Neural progenitor cell (in vitro differentiated cells): ENCODE data around the gene GLDN. TPM values are rescaled to one million over a fixed set of nuclear protein-coding genes. Genes with fewer than 3 reads are reported as not detected.

ENCODE experiments used
- DNase-seq: peaks from one replicate; pipeline ENCODE4 v3.0.0-alpha.2; 2016; ENCODE audit warnings: low spot score
- H2AFZ ChIP-seq: fragments of 200-600 bp; sonication (generic); replicated peaks from 2 replicates; pipeline ENCODE4 v1.6.1; 2016; ENCODE audit warnings: antibody characterized with exemption
- H3F3A ChIP-seq: fragments of 200-600 bp; sonication (generic); 2 replicates; pipeline ENCODE4 v1.6.1; 2016; ENCODE audit warnings: antibody characterized with exemption, low read depth
- H3K27ac ChIP-seq: fragments of 200-600 bp; sonication (generic); 2 replicates; pipeline ENCODE4 v1.5.1; 2016; ENCODE audit warnings: mild to moderate bottlenecking
- H3K27me3 ChIP-seq: fragments of 200-600 bp; sonication (generic); 2 replicates; pipeline ENCODE4 v1.6.1; 2016; ENCODE audit warnings: mild to moderate bottlenecking, moderate library complexity
- H3K36me3 ChIP-seq: fragments of 200-600 bp; sonication (generic); 2 replicates; pipeline ENCODE4 v1.5.1; 2016
- H3K4me1 ChIP-seq: fragments of 200-600 bp; sonication (generic); 2 replicates; pipeline ENCODE4 v1.6.1; 2016; ENCODE audit warnings: mixed run types
- H3K4me2 ChIP-seq: fragments of 200-600 bp; sonication (generic); 2 replicates; pipeline ENCODE4 v1.6.1; 2016
- H3K4me3 ChIP-seq: fragments of 200-600 bp; sonication (generic); 2 replicates; pipeline ENCODE4 v1.5.1; 2016
- H3K79me2 ChIP-seq: fragments of 200-600 bp; sonication (generic); 2 replicates; pipeline ENCODE4 v1.6.1; 2016; ENCODE audit warnings: low read depth
- H3K9ac ChIP-seq: fragments of 200-600 bp; sonication (generic); 2 replicates; pipeline ENCODE4 v1.6.1; 2016
- H3K9me3 ChIP-seq: fragments of 200-600 bp; sonication (generic); 2 replicates; pipeline ENCODE4 v1.5.1; 2016; ENCODE audit warnings: low read depth
- H4K20me1 ChIP-seq: fragments of 200-600 bp; sonication (generic); 2 replicates; pipeline ENCODE4 v1.6.1; 2016; ENCODE audit warnings: low read depth
- H3K27ac Mint-ChIP-seq: 3 replicates; pipeline ENCODE4 v1.8.0; 2021; ENCODE audit warnings: mixed read lengths
- H3K27me3 Mint-ChIP-seq: 2 replicates; pipeline ENCODE4 v1.8.0; 2022; ENCODE audit warnings: low read depth, mild to moderate bottlenecking, inconsistent platforms, moderate library complexity, mixed read lengths; ENCODE audit not compliant: insufficient read depth
- H3K36me3 Mint-ChIP-seq: 3 replicates; pipeline ENCODE4 v1.8.0; 2021; ENCODE audit warnings: mixed read lengths
- H3K4me1 Mint-ChIP-seq: 3 replicates; pipeline ENCODE4 v1.8.0; 2021; ENCODE audit warnings: mixed read lengths
- H3K4me3 Mint-ChIP-seq: 3 replicates; pipeline ENCODE4 v1.8.0; 2021; ENCODE audit warnings: mild to moderate bottlenecking, moderate library complexity, mixed read lengths
- H3K9me3 Mint-ChIP-seq: 3 replicates; pipeline ENCODE4 v1.8.0; 2020; ENCODE audit warnings: mixed read lengths
- EZH2 ChIP-seq: fragments of 200-600 bp; sonication (generic); IDR thresholded peaks from 2 replicates; pipeline ENCODE4 v1.6.1; 2017; ENCODE audit warnings: antibody characterized with exemption, mild to moderate bottlenecking, moderate library complexity
- EZH2phosphoT487 ChIP-seq: fragments of 200-600 bp; sonication (generic); IDR thresholded peaks from 2 replicates; pipeline ENCODE4 v1.6.1; 2017; ENCODE audit warnings: antibody characterized with exemption
- total RNA-seq: library from RNA; depleted of rRNA; stranded (reverse); fragments of >200 nt; gene quantifications from 2 replicates; pipeline ENCODE4 v1.2.3, GENCODE V29; 2015; ENCODE audit warnings: low replicate concordance
- TF ChIP-seq, protein P1 (sequence below): fragments of 200-600 bp; sonication (generic); IDR thresholded peaks from 2 replicates; pipeline ENCODE4 v1.5.1; 2017; ENCODE audit warnings: antibody characterized with exemption, mild to moderate bottlenecking

The GLDN gene
- total RNA-seq, 1 donor from 2014 or later, result 5.3 TPM

- Mint-ChIP-seq H3K4me3 (no peak overlapping the region), H3K4me1 (peaks cover 4% of the 10 kb centered on the region), H3K27ac (no peak overlapping the region), H3K27me3 (no peaks in the 10 kb centered on the region), H3K36me3 (no peaks in the 10 kb centered on the region), H3K9me3 (no peaks in the 10 kb centered on the region)
- TF ChIP-seq EZH2 (no peak), EZH2phosphoT487 (no peak)
- TF ChIP-seq, protein P1, sequence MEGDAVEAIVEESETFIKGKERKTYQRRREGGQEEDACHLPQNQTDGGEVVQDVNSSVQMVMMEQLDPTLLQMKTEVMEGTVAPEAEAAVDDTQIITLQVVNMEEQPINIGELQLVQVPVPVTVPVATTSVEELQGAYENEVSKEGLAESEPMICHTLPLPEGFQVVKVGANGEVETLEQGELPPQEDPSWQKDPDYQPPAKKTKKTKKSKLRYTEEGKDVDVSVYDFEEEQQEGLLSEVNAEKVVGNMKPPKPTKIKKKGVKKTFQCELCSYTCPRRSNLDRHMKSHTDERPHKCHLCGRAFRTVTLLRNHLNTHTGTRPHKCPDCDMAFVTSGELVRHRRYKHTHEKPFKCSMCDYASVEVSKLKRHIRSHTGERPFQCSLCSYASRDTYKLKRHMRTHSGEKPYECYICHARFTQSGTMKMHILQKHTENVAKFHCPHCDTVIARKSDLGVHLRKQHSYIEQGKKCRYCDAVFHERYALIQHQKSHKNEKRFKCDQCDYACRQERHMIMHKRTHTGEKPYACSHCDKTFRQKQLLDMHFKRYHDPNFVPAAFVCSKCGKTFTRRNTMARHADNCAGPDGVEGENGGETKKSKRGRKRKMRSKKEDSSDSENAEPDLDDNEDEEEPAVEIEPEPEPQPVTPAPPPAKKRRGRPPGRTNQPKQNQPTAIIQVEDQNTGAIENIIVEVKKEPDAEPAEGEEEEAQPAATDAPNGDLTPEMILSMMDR, result no peak
- H3K27me3 ChIP-seq, result no peaks in the 10 kb centered on the region
- H3K4me2 ChIP-seq, result peak overlapping the region; percentile 29
- no peaks in the 10 kb centered on the region for H3K79me2 ChIP-seq
- H3K9me3 ChIP-seq, result no peaks in the 10 kb centered on the region
- peaks cover 35% of the 10 kb centered on the region for H3K4me1 ChIP-seq
- H3K4me3 ChIP-seq, result no peak overlapping the region
- DNase-seq, result no peak
- no peaks in the 10 kb centered on the region for H3K36me3 ChIP-seq
- no peak overlapping the region for H2AFZ ChIP-seq
- no peak overlapping the region for H3K27ac ChIP-seq
- no peak overlapping the region for H3K9ac ChIP-seq
- H3F3A ChIP-seq, result peaks cover 10% of the 10 kb centered on the region
- no peaks in the 10 kb centered on the region for H4K20me1 ChIP-seq
Measured at GRCh38 chr15:51369451-51369761, 28.0 kb downstream of the GLDN start.

DNA sequence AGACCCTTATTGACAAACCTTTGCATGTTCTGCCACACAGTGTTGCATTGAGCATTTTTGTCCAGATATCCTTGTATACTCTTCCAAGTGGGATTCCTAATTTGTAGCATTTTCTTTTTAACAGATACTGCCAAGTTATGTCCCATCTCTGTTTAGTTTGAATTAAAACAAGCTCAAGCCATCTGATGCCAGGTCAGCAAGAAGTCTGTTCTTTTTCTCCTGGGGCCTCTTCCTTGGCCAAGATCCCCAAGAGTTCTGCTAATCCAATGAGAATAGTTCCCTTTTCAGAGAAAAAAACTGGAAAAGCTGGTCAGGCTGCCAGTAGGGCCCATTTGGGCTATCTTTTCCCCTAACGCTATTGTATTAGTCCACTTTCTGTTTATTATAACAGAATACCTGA, 29.8 kb downstream of the GLDN start:
- H3K36me3 Mint-ChIP-seq, result no peaks in the 10 kb centered on the region

DNA sequence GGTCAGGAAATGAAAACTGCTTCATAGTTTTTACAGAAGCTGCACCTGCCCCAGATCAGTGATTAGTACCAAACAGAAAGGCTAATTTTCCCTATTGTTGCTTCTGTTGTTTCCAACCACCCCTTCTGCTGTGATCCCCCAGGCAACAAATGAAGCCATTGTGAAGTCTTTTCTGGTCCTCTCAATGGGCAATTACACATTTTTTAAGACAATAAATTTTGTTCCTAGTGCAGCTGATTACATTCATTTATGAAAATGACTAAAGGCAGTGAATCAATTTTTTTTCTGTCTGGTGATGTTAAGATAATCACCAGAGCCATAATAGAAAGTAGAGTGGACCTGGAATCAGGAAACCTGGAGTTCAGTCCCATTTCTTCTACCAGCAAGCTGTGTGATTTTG, 32.7 kb downstream of the GLDN start:
- TF ChIP-seq EZH2phosphoT487 (no peak), EZH2 (no peak)
- TF ChIP-seq, protein P1, result no peak
- Mint-ChIP-seq H3K9me3 (no peaks in the 10 kb centered on the region), H3K27ac (no peak overlapping the region), H3K4me1 (peaks cover 2% of the 10 kb centered on the region), H3K27me3 (peaks cover 6% of the 10 kb centered on the region), H3K36me3 (no peaks in the 10 kb centered on the region), H3K4me3 (no peak overlapping the region)
- peaks cover 15% of the 10 kb centered on the region for H3K4me1 ChIP-seq
- H3K9me3 ChIP-seq, result no peaks in the 10 kb centered on the region
- DNase-seq, result peak; percentile 23
- H3K4me3 ChIP-seq, result no peak overlapping the region
- no peaks in the 10 kb centered on the region for H3K36me3 ChIP-seq
- no peak overlapping the region for H3K9ac ChIP-seq
- H3F3A ChIP-seq, result peaks cover 5% of the 10 kb centered on the region
- no peak overlapping the region for H3K27ac ChIP-seq
- H3K27me3 ChIP-seq, result no peaks in the 10 kb centered on the region
- no peak overlapping the region for H2AFZ ChIP-seq
- no peaks in the 10 kb centered on the region for H4K20me1 ChIP-seq
- no peaks in the 10 kb centered on the region for H3K79me2 ChIP-seq
- peak overlapping the region; percentile 21 for H3K4me2 ChIP-seq

More for the DNA sequence above, 29.8 kb downstream of the GLDN start:
- Histone ChIP-seq H3K9me3 (no peaks in the 10 kb centered on the region), H2AFZ (no peak overlapping the region), H3K9ac (no peak overlapping the region), H3K27me3 (no peaks in the 10 kb centered on the region), H3K36me3 (no peaks in the 10 kb centered on the region), H3K27ac (no peak overlapping the region), H4K20me1 (no peaks in the 10 kb centered on the region), H3K4me3 (no peak overlapping the region), H3F3A (peaks cover 10% of the 10 kb centered on the region), H3K4me1 (peaks cover 36% of the 10 kb centered on the region), H3K4me2 (no peak overlapping the region), H3K79me2 (no peaks in the 10 kb centered on the region)
- TF ChIP-seq EZH2phosphoT487 (no peak), EZH2 (no peak)
- TF ChIP-seq, protein P1, result no peak
- Mint-ChIP-seq H3K27me3 (peaks cover 4% of the 10 kb centered on the region), H3K9me3 (no peaks in the 10 kb centered on the region), H3K4me1 (peaks cover 4% of the 10 kb centered on the region), H3K4me3 (no peak overlapping the region), H3K27ac (no peak overlapping the region)
- DNase-seq, result no peak
